ENCODE measurements around the gene DMAC2L. TPM values are rescaled to one million over a fixed set of nuclear protein-coding genes. Genes with fewer than 3 reads are reported as not detected.

The DMAC2L gene, protein sequence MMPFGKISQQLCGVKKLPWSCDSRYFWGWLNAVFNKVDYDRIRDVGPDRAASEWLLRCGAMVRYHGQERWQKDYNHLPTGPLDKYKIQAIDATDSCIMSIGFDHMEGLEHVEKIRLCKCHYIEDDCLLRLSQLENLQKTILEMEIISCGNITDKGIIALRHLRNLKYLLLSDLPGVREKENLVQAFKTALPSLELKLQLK
- 10 to 100 TPM in 3 of 4 donors, 1 to 10 TPM in 1; 7.7 to 23.9 (median 15.7) TPM for total RNA-seq

DNA sequence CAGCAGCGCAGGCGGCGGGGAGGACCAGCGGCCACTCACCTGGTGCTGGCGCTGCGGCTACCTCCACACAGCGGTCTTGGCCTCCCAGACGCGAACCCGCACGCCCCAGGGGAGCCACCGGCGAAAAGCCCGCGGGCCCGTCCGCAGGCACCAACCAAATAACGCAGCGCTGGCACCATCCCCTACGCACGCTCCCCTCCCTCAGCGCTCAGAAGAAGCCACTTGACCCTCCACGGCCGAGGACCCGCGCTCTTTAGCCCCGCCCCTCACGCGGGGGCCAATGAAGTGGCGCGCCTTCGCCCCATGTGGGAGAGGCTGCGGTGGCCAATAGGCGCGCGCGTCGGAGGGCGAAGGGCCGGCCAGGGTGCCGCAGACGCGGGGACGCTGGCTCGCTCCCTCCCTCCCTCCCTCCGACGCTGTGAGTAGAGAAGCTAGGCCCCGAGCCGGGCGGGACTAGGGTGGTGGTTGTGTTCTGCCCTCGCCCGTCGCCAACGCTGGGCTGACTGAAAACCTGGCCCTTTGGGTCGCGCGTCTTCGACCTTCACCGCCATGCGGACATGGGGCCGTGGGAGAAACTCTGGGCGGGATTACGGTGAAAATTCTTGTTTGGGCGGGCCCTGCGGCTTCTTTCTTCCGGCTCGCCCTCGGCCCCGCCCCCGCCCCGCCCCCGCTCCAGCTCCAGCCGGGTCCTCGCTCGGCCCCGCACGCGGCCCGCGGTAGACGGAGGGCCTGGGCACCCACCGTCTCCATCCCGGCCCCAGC lies at the start of gene DMAC2L, which contains the start of gene L2HGDH:
DMAC2L (plus strand) TSS at position 353 of the 762 bp plus-strand sequence. CDS start 9,164 bp downstream, outside the sequence.
L2HGDH (minus strand) TSS at position 258 of the 762 bp plus-strand sequence; CDS start at position 179, 79 bp downstream.
- Histone ChIP-seq H3K4me3 (peak within 1 kb of the TSS; percentile 56 to 82 (median 74)), H3K36me3 (peaks cover 0 to 5% (median 0%) of the 10 kb centered on the region in 3 donors), H3K27me3 (no peaks in the 10 kb centered on the region), H3K4me1 (peaks cover 4 to 14% (median 7%) of the 10 kb centered on the region in 4 donors), H3K27ac (peak within 1 kb of the TSS; percentile 88 to 96 (median 94)), H3K9me3 (no peaks in the 10 kb centered on the region)
- peak; percentile 93 to 98 (median 97) for DNase-seq
- TF ChIP-seq POLR2A (IDR thresholded peaks at IDR 0.05) (peak; percentile 79 to 81), CTCF (IDR thresholded peaks at IDR 0.05) (peak in 1 of 6 experiments; percentile 32)

DNA sequence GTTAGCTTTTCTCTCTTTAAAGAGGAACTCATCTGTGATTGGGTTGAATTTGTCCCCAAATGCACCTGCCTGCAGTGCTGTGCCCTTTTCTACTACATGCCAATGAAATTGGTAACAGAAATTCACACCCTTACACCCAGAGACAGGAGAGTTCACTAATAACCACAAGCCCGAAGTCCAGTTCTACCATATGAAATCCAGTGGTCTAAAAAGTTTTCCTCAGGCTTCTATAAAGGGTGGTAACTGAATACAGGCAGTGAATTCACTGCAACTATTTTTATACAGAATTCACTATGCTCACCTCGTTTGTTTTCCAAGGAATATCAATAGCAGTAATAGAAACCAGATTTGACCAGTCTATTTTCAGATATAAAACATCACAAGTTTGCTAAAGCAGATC lies 49.3 kb upstream of the DMAC2L start:
- H3K4me1 ChIP-seq: no peaks in the 10 kb centered on the region
- no peak for DNase-seq
- no peak overlapping the region for H3K4me3 ChIP-seq
- no peaks in the 10 kb centered on the region for H3K36me3 ChIP-seq
- H3K27ac ChIP-seq: no peak overlapping the region
- no peaks in the 10 kb centered on the region for H3K9me3 ChIP-seq
- TF ChIP-seq POLR2A (IDR thresholded peaks at IDR 0.05) (no peak), CTCF (IDR thresholded peaks at IDR 0.05) (no peak)
- H3K27me3 ChIP-seq: no peaks in the 10 kb centered on the region

- H3K4me3 ChIP-seq: no peak overlapping the region
- no peaks in the 10 kb centered on the region for H3K36me3 ChIP-seq
- no peak for TF ChIP-seq POLR2A (IDR thresholded peaks at IDR 0.05)
- TF ChIP-seq CTCF (IDR thresholded peaks at IDR 0.05): no peak
- no peaks in the 10 kb centered on the region for H3K4me1 ChIP-seq
- H3K9me3 ChIP-seq: no peaks in the 10 kb centered on the region
- no peak overlapping the region for H3K27ac ChIP-seq
- DNase-seq: no peak
- no peaks in the 10 kb centered on the region for H3K27me3 ChIP-seq
Measured at GRCh38 chr14:50263321-50263720, 48.8 kb upstream of the DMAC2L start.

DNA sequence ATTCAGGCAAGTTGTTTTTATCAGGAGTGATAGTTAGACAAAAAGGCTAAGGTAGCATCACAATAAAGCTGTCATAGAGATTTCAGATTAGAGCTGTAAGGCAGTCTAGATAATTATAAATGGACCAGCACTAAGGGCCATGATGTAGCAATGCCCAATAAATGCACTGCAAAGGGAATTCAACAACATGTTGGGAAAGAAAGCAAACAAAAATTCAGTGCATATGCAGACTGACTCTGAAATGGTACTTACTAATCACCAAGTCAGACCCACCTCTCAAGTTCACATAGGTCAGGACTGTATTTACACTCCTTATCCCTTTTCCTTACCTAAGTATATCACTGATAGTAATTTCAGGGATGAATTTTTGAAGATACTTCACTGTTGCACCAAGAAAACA lies 47.1 kb upstream of the DMAC2L start:
- Histone ChIP-seq H3K4me1 (no peaks in the 10 kb centered on the region), H3K36me3 (no peaks in the 10 kb centered on the region), H3K4me3 (no peak overlapping the region), H3K27me3 (no peaks in the 10 kb centered on the region), H3K27ac (no peak overlapping the region), H3K9me3 (no peaks in the 10 kb centered on the region)
- no peak for DNase-seq
- TF ChIP-seq POLR2A (IDR thresholded peaks at IDR 0.05): no peak
- TF ChIP-seq CTCF (IDR thresholded peaks at IDR 0.05): no peak

GRCh38 chr14:50270932-50271331 lies 41.2 kb upstream of the DMAC2L start:
- Histone ChIP-seq H3K36me3 (no peaks in the 10 kb centered on the region), H3K27ac (no peak overlapping the region)
- no peak for TF ChIP-seq CTCF (IDR thresholded peaks at IDR 0.05)
- no peak for TF ChIP-seq POLR2A (IDR thresholded peaks at IDR 0.05)

More at GRCh38 chr14:50270932-50271331, 41.2 kb upstream of the DMAC2L start:
- no peaks in the 10 kb centered on the region for H3K4me1 ChIP-seq
- H3K27me3 ChIP-seq: no peaks in the 10 kb centered on the region
- no peak overlapping the region for H3K4me3 ChIP-seq
- no peaks in the 10 kb centered on the region for H3K9me3 ChIP-seq
- DNase-seq: no peak

Measured in Peyer's patch (tissue), 4 donors.